ENCODE results near the gene PLCG1. TPM values are rescaled to one million over a fixed set of nuclear protein-coding genes. Genes with fewer than 3 reads are reported as not detected.

PLCG1 gene
- total RNA-seq, 2 experiments from 2014 or later, result 395 to 443 TPM

GRCh38 chr20:41151134-41151869 is 14.0 kb downstream of the PLCG1 start:
- Mint-ChIP-seq H3K4me3 (peak overlapping the region; percentile 59), H3K27ac (peak overlapping the region; percentile 94), H3K36me3 (ENCODE audit: low read depth) (peaks cover 65% of the 10 kb centered on the region), H3K4me1 (peaks cover 95% of the 10 kb centered on the region), H3K9me3 (no peaks in the 10 kb centered on the region), H3K27me3 (no peaks in the 10 kb centered on the region)
- ChIA-PET CTCF (interaction anchor here (0.9 to 14.7 kb wide), 4 partner anchors 9 to 22 kb away, joined by 3 to 139 read pairs (median 14); partner anchors contain the start of gene PLCG1), POLR2A (interaction anchor here (1.0 kb wide), 1 partner anchor 9 kb away, joined by 3 read pairs; no protein-coding TSS in a partner anchor)
- DNase-seq, result no peak

GRCh38 chr20:41152108-41152757 is 14.9 kb downstream of the PLCG1 start:
- Mint-ChIP-seq H3K36me3 (ENCODE audit: low read depth) (peaks cover 62% of the 10 kb centered on the region), H3K4me3 (no peak overlapping the region), H3K27me3 (no peaks in the 10 kb centered on the region), H3K9me3 (no peaks in the 10 kb centered on the region), H3K27ac (peak overlapping the region; percentile 90), H3K4me1 (peaks cover 95% of the 10 kb centered on the region)
- DNase-seq, result no peak
- CTCF ChIA-PET, result interaction anchor here (0.9 to 14.7 kb wide), 6 partner anchors 10 to 94 kb away, joined by 3 to 139 read pairs (median 6); partner anchors contain the start of gene PLCG1
- POLR2A ChIA-PET, result interaction anchor here (1.0 kb wide), 1 partner anchor 10 kb away, joined by 3 read pairs; no protein-coding TSS in a partner anchor

GRCh38 chr20:41154436-41155176 is 17.3 kb downstream of the PLCG1 start:
- Mint-ChIP-seq H3K27ac (peak overlapping the region; percentile 97), H3K9me3 (no peaks in the 10 kb centered on the region), H3K27me3 (no peaks in the 10 kb centered on the region), H3K36me3 (ENCODE audit: low read depth) (peaks cover 68% of the 10 kb centered on the region), H3K4me3 (peak overlapping the region; percentile 24), H3K4me1 (peaks cover 96% of the 10 kb centered on the region)
- ChIA-PET CTCF (interaction anchor here (1.0 to 14.7 kb wide), 6 partner anchors 12 to 103 kb away, joined by 3 to 139 read pairs (median 4); partner anchors contain the start of gene PLCG1), POLR2A (no interaction called here)
- DNase-seq, result no peak

DNA sequence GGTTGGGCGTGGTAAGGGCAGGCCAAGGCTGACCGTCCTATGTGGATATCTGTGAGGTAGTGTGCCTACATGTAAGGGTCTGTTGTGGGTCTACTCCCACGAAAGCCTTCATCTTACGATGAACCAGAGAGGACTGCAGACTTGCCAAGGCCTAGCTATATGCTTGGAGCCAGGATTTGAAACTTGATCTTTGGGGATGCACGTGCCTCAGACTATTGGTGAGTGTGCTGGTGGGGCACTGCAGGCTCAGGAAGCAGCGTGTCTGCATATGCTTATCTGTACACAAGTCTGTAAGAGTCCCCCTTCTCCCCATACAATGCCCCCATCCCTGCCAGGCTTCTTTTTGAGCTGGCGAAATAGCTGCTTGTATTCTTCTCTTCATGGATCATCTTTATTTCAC is 17.9 kb downstream of the PLCG1 start:
- H3K4me1 Mint-ChIP-seq, result peaks cover 97% of the 10 kb centered on the region
- CTCF ChIA-PET, result interaction anchor here (1.0 to 14.7 kb wide), 6 partner anchors 13 to 104 kb away, joined by 3 to 139 read pairs (median 4); partner anchors contain the start of gene PLCG1
- POLR2A ChIA-PET, result no interaction called here
- no peaks in the 10 kb centered on the region for H3K9me3 Mint-ChIP-seq
- H3K27me3 Mint-ChIP-seq, result no peaks in the 10 kb centered on the region
- peak overlapping the region; percentile 97 for H3K27ac Mint-ChIP-seq
- H3K36me3 Mint-ChIP-seq (ENCODE audit: low read depth), result peaks cover 74% of the 10 kb centered on the region
- no peak for DNase-seq
- H3K4me3 Mint-ChIP-seq, result no peak overlapping the region

DNA sequence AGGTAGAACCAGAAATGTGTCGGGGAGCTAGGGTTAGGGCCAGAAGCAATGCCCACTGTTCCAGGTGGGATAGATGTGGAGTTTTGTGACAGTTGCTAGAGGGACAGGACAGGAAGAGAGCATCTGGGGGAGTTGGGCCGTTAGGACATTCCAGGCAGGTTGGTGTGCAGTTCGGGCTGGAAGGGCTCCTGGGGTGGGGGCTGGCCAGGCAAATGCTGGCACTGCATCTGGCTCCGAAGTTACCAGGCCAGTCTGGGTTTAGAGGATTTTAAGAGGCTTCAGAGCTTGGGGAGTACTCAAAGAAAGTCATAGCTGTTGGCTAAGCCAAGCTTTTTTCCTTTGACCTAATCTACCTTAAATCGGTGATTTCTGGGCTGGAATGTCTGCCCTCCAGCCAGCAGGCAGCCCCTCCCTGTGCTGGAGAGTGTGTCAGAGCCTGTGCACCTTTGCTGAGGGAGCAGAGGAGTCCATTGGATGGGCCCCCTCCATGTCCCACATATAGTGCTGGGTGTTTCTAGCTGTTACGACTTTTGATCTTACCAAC is 20.8 kb downstream of the PLCG1 start:
- POLR2A ChIA-PET, result interaction anchor here (0.8 to 1.9 kb wide), 3 partner anchors 15 to 19 kb away, joined by 3 to 11 read pairs (median 8); no protein-coding TSS in a partner anchor
- CTCF ChIA-PET, result interaction anchor here (1.0 to 14.7 kb wide), 8 partner anchors 10 to 75 kb away, joined by 4 to 139 read pairs (median 6); partner anchors contain the start of gene PLCG1
- peak overlapping the region; percentile 97 for H3K27ac Mint-ChIP-seq

DNA sequence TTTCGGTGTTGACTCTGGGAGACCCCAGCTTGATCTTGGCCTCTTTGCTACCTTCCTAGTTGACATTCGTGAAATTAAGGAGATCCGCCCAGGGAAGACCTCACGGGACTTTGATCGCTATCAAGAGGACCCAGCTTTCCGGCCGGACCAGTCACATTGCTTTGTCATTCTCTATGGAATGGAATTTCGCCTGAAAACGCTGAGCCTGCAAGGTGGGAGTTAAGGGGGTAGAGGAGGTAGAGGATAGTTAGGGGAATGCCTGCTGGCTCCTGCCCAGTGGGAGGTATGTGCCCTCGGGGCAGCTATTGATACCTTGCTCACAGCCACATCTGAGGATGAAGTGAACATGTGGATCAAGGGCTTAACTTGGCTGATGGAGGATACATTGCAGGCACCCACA is 22.2 kb downstream of the PLCG1 start:
- POLR2A ChIA-PET, result interaction anchor here (0.6 kb wide), 1 partner anchor 37 kb away, joined by 5 read pairs; no protein-coding TSS in a partner anchor
- H3K9me3 Mint-ChIP-seq, result no peaks in the 10 kb centered on the region
- peak overlapping the region; percentile 19 for H3K4me3 Mint-ChIP-seq

More for the DNA sequence above, 20.8 kb downstream of the PLCG1 start:
- Mint-ChIP-seq H3K4me1 (peaks cover 87% of the 10 kb centered on the region), H3K4me3 (peak overlapping the region; percentile 75), H3K9me3 (no peaks in the 10 kb centered on the region), H3K27me3 (no peaks in the 10 kb centered on the region), H3K36me3 (ENCODE audit: low read depth) (peaks cover 78% of the 10 kb centered on the region)
- no peak for DNase-seq

DNA sequence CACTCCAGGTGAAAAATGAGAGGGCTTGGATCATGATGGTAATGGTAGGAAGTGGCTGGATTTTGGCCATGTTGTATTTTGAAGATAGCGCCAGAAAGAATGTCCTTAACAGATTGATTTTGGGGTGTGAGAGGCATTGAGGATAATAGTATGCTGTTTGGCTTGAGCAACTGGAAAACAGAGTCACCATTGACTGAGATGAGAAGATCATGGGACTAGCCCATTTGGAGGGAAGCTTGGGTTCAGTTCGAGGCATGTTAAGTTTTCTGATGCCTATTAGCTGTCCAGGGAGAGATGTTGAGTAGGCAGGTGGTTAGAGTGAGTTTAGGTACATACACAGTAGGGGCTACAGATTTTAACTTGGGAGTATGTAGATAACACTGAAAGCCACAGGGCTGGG is 23.3 kb downstream of the PLCG1 start:
- Mint-ChIP-seq H3K4me3 (no peak overlapping the region), H3K27me3 (no peaks in the 10 kb centered on the region), H3K9me3 (no peaks in the 10 kb centered on the region), H3K4me1 (peaks cover 86% of the 10 kb centered on the region), H3K36me3 (ENCODE audit: low read depth) (peaks cover 84% of the 10 kb centered on the region), H3K27ac (peak overlapping the region; percentile 80)
- CTCF ChIA-PET, result interaction anchor here (1.0 to 14.7 kb wide), 4 partner anchors 12 to 191 kb away, joined by 3 to 139 read pairs (median 6); partner anchors contain the start of gene PLCG1
- DNase-seq, result no peak
- POLR2A ChIA-PET, result no interaction called here

More for the DNA sequence above, 22.2 kb downstream of the PLCG1 start:
- CTCF ChIA-PET, result interaction anchor here (1.1 to 14.7 kb wide), 5 partner anchors 8 to 190 kb away, joined by 3 to 139 read pairs (median 9); partner anchors contain the start of gene PLCG1
- peaks cover 90% of the 10 kb centered on the region for H3K4me1 Mint-ChIP-seq
- peaks cover 84% of the 10 kb centered on the region for H3K36me3 Mint-ChIP-seq (ENCODE audit: low read depth)
- peak overlapping the region; percentile 97 for H3K27ac Mint-ChIP-seq
- H3K27me3 Mint-ChIP-seq, result no peaks in the 10 kb centered on the region
- no peak for DNase-seq

DNA sequence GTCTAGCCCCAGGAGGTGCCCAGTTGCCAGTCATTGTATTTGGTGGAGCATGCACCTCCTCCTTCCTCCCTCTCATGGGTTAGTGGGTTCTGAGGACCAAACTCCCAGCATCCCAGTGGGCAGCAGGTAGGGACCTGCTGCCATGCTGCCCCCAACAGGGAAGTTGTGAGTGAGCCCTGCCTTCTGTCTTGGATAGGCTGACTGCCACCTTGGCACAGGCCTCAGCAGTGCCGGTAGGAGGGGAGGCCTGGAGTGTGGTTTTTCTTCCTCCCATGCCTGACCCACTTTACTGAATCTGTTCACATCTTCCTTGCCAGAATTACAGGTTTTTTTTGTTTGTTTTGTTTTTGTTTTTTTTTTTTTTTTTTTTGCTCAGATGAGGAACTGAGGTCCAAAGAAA is 24.5 kb downstream of the PLCG1 start:
- Mint-ChIP-seq H3K4me3 (no peak overlapping the region), H3K36me3 (ENCODE audit: low read depth) (peaks cover 88% of the 10 kb centered on the region)
- POLR2A ChIA-PET, result no interaction called here

DNA sequence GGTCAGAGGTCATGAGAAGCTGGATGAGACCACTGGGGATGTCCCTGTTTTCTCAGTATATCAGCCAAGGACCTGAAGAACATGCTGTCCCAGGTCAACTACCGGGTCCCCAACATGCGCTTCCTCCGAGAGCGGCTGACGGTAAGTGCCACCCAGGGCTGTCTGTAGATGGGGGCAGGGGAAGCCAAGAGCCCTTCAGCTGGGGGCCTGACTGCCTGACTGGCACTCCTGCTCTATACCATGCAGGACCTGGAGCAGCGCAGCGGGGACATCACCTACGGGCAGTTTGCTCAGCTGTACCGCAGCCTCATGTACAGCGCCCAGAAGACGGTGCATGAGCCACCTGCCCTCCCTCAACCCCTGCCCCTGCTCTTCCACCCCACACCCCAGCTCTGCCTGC is 25.1 kb downstream of the PLCG1 start:
- no peak overlapping the region for H3K4me3 Mint-ChIP-seq
- peak overlapping the region; percentile 74 for H3K27ac Mint-ChIP-seq
- H3K4me1 Mint-ChIP-seq, result peaks cover 85% of the 10 kb centered on the region

More for the DNA sequence above, 24.5 kb downstream of the PLCG1 start:
- H3K27ac Mint-ChIP-seq, result peak overlapping the region; percentile 74
- no peaks in the 10 kb centered on the region for H3K27me3 Mint-ChIP-seq
- no peaks in the 10 kb centered on the region for H3K9me3 Mint-ChIP-seq
- H3K4me1 Mint-ChIP-seq, result peaks cover 85% of the 10 kb centered on the region
- DNase-seq, result no peak
- CTCF ChIA-PET, result interaction anchor here (14.7 kb wide), 1 partner anchor 19 kb away, joined by 139 read pairs; the partner anchor contains the start of gene PLCG1

DNA sequence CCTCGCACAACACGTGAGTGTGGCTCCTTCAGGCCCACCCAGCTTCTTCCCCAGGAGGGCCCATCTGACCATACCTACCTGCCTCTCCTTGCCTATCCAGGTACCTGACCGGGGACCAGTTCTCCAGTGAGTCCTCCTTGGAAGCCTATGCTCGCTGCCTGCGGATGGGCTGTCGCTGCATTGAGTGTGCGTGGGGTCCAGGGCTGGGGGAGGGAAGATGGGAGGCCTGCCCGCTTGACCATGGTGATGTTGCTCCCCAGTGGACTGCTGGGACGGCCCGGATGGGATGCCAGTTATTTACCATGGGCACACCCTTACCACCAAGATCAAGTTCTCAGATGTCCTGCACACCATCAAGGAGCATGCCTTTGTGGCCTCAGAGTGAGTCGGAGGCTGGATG is 26.5 kb downstream of the PLCG1 start:
- POLR2A ChIA-PET, result no interaction called here
- H3K27ac Mint-ChIP-seq, result no peak overlapping the region
- peaks cover 87% of the 10 kb centered on the region for H3K36me3 Mint-ChIP-seq (ENCODE audit: low read depth)
- H3K27me3 Mint-ChIP-seq, result no peaks in the 10 kb centered on the region
- no peak for DNase-seq
- no peak overlapping the region for H3K4me3 Mint-ChIP-seq
- no peaks in the 10 kb centered on the region for H3K9me3 Mint-ChIP-seq
- peaks cover 76% of the 10 kb centered on the region for H3K4me1 Mint-ChIP-seq
- CTCF ChIA-PET, result interaction anchor here (0.6 to 1.7 kb wide), 2 partner anchors 9 to 69 kb away, joined by 3 to 7 read pairs; no protein-coding TSS in a partner anchor

More for the DNA sequence above, 25.1 kb downstream of the PLCG1 start:
- H3K36me3 Mint-ChIP-seq (ENCODE audit: low read depth), result peaks cover 93% of the 10 kb centered on the region
- POLR2A ChIA-PET, result no interaction called here
- no peaks in the 10 kb centered on the region for H3K27me3 Mint-ChIP-seq
- no peak for DNase-seq
- H3K9me3 Mint-ChIP-seq, result no peaks in the 10 kb centered on the region
- CTCF ChIA-PET, result interaction anchor here (1.0 to 14.7 kb wide), 3 partner anchors 11 to 20 kb away, joined by 3 to 139 read pairs (median 7); partner anchors contain the start of gene PLCG1

DNA sequence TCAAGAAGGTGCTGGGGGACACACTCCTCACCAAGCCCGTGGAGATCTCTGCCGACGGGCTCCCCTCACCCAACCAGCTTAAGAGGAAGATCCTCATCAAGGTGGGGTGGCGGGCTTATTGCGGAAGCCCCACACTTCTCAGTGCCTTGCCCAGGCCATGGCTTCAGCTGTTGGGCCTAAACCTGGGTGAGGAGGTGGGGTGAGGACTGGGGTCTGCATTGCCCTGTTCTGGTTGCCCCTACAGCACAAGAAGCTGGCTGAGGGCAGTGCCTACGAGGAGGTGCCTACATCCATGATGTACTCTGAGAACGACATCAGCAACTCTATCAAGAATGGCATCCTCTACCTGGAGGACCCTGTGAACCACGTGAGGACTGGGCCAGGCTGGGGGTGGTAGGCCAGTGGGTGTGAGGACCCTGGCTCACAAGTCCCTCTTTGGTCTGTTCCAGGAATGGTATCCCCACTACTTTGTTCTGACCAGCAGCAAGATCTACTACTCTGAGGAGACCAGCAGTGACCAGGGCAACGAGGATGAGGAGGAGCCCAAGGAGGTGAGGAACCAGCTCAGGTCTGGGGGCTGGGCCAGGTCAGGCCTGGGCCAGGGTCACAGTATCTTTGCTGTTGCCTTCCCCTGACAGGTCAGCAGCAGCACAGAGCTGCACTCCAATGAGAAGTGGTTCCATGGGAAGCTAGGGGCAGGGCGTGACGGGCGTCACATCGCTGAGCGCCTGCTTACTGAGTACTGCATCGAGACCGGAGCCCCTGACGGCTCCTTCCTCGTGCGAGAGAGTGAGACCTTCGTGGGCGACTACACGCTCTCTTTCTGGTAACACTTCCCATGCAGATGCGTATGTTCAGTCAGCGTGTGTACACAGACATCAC is 27.9 kb downstream of the PLCG1 start:
- peaks cover 61% of the 10 kb centered on the region for H3K4me1 Mint-ChIP-seq

More for the DNA sequence above, 27.9 kb downstream of the PLCG1 start:
- ChIA-PET POLR2A (no interaction called here), CTCF (interaction anchor here (1.1 to 1.3 kb wide), 2 partner anchors 8 to 30 kb away, joined by 3 to 6 read pairs; no protein-coding TSS in a partner anchor)
- Mint-ChIP-seq H3K27ac (no peak overlapping the region), H3K4me3 (no peak overlapping the region), H3K27me3 (no peaks in the 10 kb centered on the region), H3K9me3 (no peaks in the 10 kb centered on the region), H3K36me3 (ENCODE audit: low read depth) (peaks cover 83% of the 10 kb centered on the region)
- DNase-seq, result no peak

Data from activated CD4-positive, alpha-beta T cell treated with anti-CD3 and anti-CD28 coated beads, Interleukin-2, amount 10 ng/mL, durations not matched to agents 7 days and 5 days (primary cell).